Neural crest cell (in vitro differentiated cells): ENCODE measurements around the gene ARHGEF4. TPM values are rescaled to one million over a fixed set of nuclear protein-coding genes. Genes with fewer than 3 reads are reported as not detected.

Experiments
- DNase-seq: peaks from one replicate; pipeline ENCODE4 v3.0.0; 2021; ENCODE audit warnings: low read depth, mixed read lengths, low spot score
- H3K27ac Mint-ChIP-seq: one replicate; pipeline ENCODE4 v1.8.0; 2021; ENCODE audit warnings: mild to moderate bottlenecking, mixed read lengths; ENCODE audit not compliant: unreplicated experiment
- H3K27me3 Mint-ChIP-seq: 2 replicates; pipeline ENCODE4 v1.8.0; 2021; ENCODE audit warnings: low read depth, mild to moderate bottlenecking, mixed read lengths
- H3K36me3 Mint-ChIP-seq: 2 replicates; pipeline ENCODE4 v1.8.0; 2021; ENCODE audit warnings: low read depth, mild to moderate bottlenecking, mixed read lengths
- H3K4me1 Mint-ChIP-seq: 2 replicates; pipeline ENCODE4 v1.8.0; 2021; ENCODE audit warnings: mixed read lengths
- H3K4me3 Mint-ChIP-seq: one replicate; pipeline ENCODE4 v1.8.0; 2021; ENCODE audit warnings: mild to moderate bottlenecking, mixed read lengths
- H3K9me3 Mint-ChIP-seq: 2 replicates; pipeline ENCODE4 v1.8.0; 2021; ENCODE audit warnings: mixed read lengths
- total RNA-seq: library from RNA; stranded (reverse); gene quantifications from 2 replicates; pipeline ENCODE4 v1.2.1, GENCODE V29; 2021
- TF ChIP-seq, protein P1 (sequence below): fragments of 200-600 bp; sonication (generic); conservative IDR thresholded peaks from 2 replicates; pipeline ENCODE4 v1.5.0; 2021; ENCODE audit warnings: antibody characterized with exemption, mild to moderate bottlenecking

ARHGEF4 gene
- total RNA-seq, 1 donor from 2014 or later: 22.1 TPM

DNA sequence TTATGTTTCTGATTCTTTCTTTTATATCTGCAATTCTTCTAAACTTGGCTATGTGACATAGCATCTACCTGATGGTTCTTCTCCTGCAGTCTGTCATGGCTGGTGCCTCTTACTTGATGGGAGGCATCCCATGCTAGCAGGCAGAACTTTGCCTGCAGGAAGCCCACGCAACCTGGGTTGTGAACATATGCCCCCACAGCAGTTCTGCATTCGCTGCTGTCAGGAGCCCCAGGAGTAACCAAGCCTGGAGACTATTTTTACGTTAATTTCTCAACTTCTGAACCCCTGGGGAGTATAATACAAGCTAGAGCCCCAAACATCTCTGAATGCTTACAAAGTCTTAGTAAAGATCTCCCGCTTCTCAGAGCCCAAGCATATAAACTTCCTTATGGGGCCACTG is 244.5 kb downstream of the ARHGEF4 start:
- Mint-ChIP-seq H3K27me3 (no peaks in the 10 kb centered on the region), H3K4me3 (no peak overlapping the region), H3K27ac (no peak overlapping the region), H3K4me1 (peaks cover 22% of the 10 kb centered on the region), H3K9me3 (no peaks in the 10 kb centered on the region), H3K36me3 (peaks cover 23% of the 10 kb centered on the region)
- TF ChIP-seq, protein P1, sequence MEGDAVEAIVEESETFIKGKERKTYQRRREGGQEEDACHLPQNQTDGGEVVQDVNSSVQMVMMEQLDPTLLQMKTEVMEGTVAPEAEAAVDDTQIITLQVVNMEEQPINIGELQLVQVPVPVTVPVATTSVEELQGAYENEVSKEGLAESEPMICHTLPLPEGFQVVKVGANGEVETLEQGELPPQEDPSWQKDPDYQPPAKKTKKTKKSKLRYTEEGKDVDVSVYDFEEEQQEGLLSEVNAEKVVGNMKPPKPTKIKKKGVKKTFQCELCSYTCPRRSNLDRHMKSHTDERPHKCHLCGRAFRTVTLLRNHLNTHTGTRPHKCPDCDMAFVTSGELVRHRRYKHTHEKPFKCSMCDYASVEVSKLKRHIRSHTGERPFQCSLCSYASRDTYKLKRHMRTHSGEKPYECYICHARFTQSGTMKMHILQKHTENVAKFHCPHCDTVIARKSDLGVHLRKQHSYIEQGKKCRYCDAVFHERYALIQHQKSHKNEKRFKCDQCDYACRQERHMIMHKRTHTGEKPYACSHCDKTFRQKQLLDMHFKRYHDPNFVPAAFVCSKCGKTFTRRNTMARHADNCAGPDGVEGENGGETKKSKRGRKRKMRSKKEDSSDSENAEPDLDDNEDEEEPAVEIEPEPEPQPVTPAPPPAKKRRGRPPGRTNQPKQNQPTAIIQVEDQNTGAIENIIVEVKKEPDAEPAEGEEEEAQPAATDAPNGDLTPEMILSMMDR: no peak
- no peak for DNase-seq

- Mint-ChIP-seq H3K27me3 (no peaks in the 10 kb centered on the region), H3K9me3 (no peaks in the 10 kb centered on the region), H3K36me3 (peaks cover 30% of the 10 kb centered on the region), H3K27ac (no peak overlapping the region), H3K4me3 (no peak overlapping the region), H3K4me1 (peaks cover 8% of the 10 kb centered on the region)
- no peak for DNase-seq
- TF ChIP-seq, protein P1: no peak
These were observed 248.9 kb downstream of the ARHGEF4 start for GRCh38 chr2:131085646-131086045.

- Mint-ChIP-seq H3K9me3 (no peaks in the 10 kb centered on the region), H3K36me3 (peaks cover 9% of the 10 kb centered on the region), H3K4me3 (peak overlapping the region; percentile 91), H3K4me1 (peaks cover 14% of the 10 kb centered on the region), H3K27me3 (no peaks in the 10 kb centered on the region), H3K27ac (peak overlapping the region; percentile 62)
- TF ChIP-seq, protein P1: no peak
- DNase-seq: no peak
These were observed 255.8 kb downstream of the ARHGEF4 start for GRCh38 chr2:131092458-131093005.

DNA sequence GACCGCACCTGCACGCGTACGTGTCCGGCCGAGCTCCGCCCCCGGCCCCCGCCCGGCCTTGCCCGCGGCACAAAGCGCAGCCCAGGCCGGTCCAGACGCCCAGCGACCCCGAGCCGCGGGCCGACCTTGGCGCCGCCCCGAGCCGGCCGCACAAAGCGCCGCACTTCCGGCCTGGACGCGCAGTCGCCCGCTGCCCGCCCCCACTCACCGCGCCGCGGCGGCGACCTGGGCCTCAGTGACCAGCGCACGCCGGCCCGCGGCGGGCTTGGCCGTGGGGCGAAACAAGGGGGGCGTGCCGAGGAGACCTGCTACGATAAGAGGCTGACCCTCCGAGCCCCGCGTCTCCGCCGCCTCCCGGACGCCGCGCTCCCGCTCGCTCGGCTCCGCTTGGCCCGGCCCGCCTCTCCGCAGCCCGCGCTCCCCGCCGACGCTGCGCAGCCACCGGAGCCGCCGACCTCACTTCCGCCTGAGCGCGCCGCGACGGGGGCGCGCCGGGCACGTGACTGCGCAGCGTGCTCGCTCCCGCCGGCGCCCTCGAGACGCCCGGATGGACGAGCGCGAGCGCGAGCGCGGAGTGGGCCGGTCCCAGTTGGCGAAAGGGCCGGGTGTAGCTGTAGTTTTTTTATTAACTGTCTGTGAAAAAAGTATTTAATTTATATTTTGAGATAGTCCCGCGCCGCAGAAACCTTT is 256.4 kb downstream of the ARHGEF4 start, which contains the start of gene FAM168B:
TSS of gene FAM168B (minus strand) at position 455 of the 690 bp plus-strand sequence. CDS start 10,814 bp downstream, outside the sequence.
- TF ChIP-seq, protein P1: no peak
- H3K27ac Mint-ChIP-seq: peak within 1 kb of the TSS; percentile 98
- H3K9me3 Mint-ChIP-seq: no peaks in the 10 kb centered on the region
- no peaks in the 10 kb centered on the region for H3K27me3 Mint-ChIP-seq
- H3K36me3 Mint-ChIP-seq: peaks cover 6% of the 10 kb centered on the region
- peaks cover 14% of the 10 kb centered on the region for H3K4me1 Mint-ChIP-seq
- H3K4me3 Mint-ChIP-seq: peak within 1 kb of the TSS; percentile 97
- DNase-seq: peak; percentile 80

DNA sequence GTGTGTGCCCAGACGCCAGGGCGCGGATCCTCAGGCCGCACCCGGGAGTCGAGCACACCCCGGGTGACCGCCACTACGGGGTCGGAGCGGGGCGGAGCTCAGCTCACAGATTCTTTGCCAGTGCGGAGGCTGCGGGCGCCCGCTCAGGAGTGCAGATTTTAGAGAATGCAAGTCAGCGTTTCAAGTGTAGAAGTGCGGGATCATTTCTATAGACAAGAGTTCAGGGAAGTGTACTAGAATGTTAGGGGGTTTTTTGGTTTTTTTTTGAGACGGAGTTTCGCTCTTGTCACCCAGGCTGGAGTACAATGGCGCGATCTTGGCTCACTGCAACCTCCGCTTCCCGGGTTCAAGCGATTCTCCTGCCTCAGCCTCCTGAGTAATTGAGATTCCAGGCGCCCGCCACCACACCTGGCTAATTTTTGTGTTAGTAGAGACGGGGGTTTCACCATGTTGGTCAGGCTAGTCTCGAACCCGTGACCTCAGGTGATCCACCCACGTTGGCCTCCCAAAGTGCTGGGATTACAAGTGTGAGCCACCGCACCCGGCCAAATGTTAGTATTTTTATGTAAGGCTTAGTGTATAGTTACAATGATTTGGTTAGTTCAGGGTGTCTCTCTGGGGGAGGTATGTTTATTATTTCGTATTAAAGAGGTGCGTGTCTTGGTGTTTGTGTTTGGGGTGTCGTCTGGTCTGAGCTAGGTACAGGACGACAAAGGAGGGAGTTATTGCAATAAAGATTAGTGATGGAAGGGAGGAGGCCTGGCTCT is 257.2 kb downstream of the ARHGEF4 start:
- H3K36me3 Mint-ChIP-seq: peaks cover 2% of the 10 kb centered on the region
- H3K4me1 Mint-ChIP-seq: peaks cover 14% of the 10 kb centered on the region
- no peaks in the 10 kb centered on the region for H3K27me3 Mint-ChIP-seq
- peak overlapping the region; percentile 97 for H3K4me3 Mint-ChIP-seq
- peak overlapping the region; percentile 98 for H3K27ac Mint-ChIP-seq
- no peaks in the 10 kb centered on the region for H3K9me3 Mint-ChIP-seq
- TF ChIP-seq, protein P1: no peak
- DNase-seq: no peak
